GM18861 (cell line): Measurements from ENCODE around the gene ZBTB37.
"Not testable (repeated sequence)": the region's sequence is repeated elsewhere in the genome, so short reads cannot be mapped to it uniquely, and the experiment has no call there.

Experiments used
- ATAC-seq: cut with Tn5 transposase; IDR thresholded peaks from one replicate; pipeline ENCODE4 v1.9.1; 2021; ENCODE audit not compliant: unreplicated experiment

The ZBTB37 gene

GRCh38 chr1:173868266-173869020, at the start of gene ZBTB37:
Gene ZBTB37, plus strand, starts transcription at chr1:173868380. Its CDS starts 1,846 bp downstream, at chr1:173870226.
- ATAC-seq: peak; percentile 27

- no peak for ATAC-seq
Measured at GRCh38 chr1:173818459-173818858, 49.7 kb upstream of the ZBTB37 start.

GRCh38 chr1:173821680-173822079, 46.5 kb upstream of the ZBTB37 start:
- no peak for ATAC-seq

- ATAC-seq: peak; percentile 23
Measured at GRCh38 chr1:173823781-173824314, 44.3 kb upstream of the ZBTB37 start.

GRCh38 chr1:173824315-173825081, 43.7 kb upstream of the ZBTB37 start, which contains the start of the genes CENPL and DARS2:
Gene CENPL, minus strand, starts transcription at chr1:173824883. Its CDS starts 13,584 bp downstream, at chr1:173811299.
Gene DARS2, plus strand, starts transcription at chr1:173824673. Its CDS starts 557 bp downstream, at chr1:173825230.
- ATAC-seq: peak; percentile 80

GRCh38 chr1:173827611-173828010, 40.6 kb upstream of the ZBTB37 start:
- no peak for ATAC-seq

- ATAC-seq: no peak
Measured at GRCh38 chr1:173832748-173833147, 35.4 kb upstream of the ZBTB37 start.

GRCh38 chr1:173852105-173852504, 16.1 kb upstream of the ZBTB37 start:
- ATAC-seq: no peak

- no peak for ATAC-seq
Measured at GRCh38 chr1:173853074-173853473, 15.1 kb upstream of the ZBTB37 start.

GRCh38 chr1:173856014-173856413, 12.2 kb upstream of the ZBTB37 start:
- no peak for ATAC-seq

- ATAC-seq: no peak
Measured at GRCh38 chr1:173856903-173857302, 11.3 kb upstream of the ZBTB37 start.

GRCh38 chr1:173857363-173857917, 10.7 kb upstream of the ZBTB37 start:
- ATAC-seq: no peak

- not testable (repeated sequence) for ATAC-seq
Measured at GRCh38 chr1:173859547-173859946, 8.6 kb upstream of the ZBTB37 start.

- ATAC-seq: no peak
Measured at GRCh38 chr1:173860065-173860464, 8.1 kb upstream of the ZBTB37 start.

- no peak for ATAC-seq
Measured at GRCh38 chr1:173861731-173862145, 6.4 kb upstream of the ZBTB37 start.

- ATAC-seq: not testable (repeated sequence)
Measured at GRCh38 chr1:173862146-173862768, 5.9 kb upstream of the ZBTB37 start.

- ATAC-seq: no peak
Measured at GRCh38 chr1:173862769-173863223, 5.4 kb upstream of the ZBTB37 start.

- ATAC-seq: no peak
Measured at GRCh38 chr1:173863224-173864161, 4.7 kb upstream of the ZBTB37 start.

- no peak for ATAC-seq
Measured at GRCh38 chr1:173864179-173864867, 3.9 kb upstream of the ZBTB37 start.
